GM12891 (cell line): ENCODE results near the gene CSNK1G1.

Source experiments
- PAX5 ChIP-seq: IDR thresholded peaks from 2 replicates; pipeline ENCODE4 v1.6.1; 2011; ENCODE audit warnings: low read length, moderate library complexity, mild to moderate bottlenecking; ENCODE audit not compliant: insufficient read depth, severe bottlenecking
- POLR2A ChIP-seq: IDR thresholded peaks from 2 replicates; pipeline ENCODE4 v1.6.1; 2011; ENCODE audit warnings: low read depth, low read length, control low read depth
- POLR2AphosphoS5 ChIP-seq: IDR thresholded peaks from 2 replicates; pipeline ENCODE4 v1.6.1; 2011; ENCODE audit warnings: low read depth, low read length, control low read depth
- POU2F2 ChIP-seq: IDR thresholded peaks from 2 replicates; pipeline ENCODE4 v1.6.1; 2011; ENCODE audit warnings: low read depth, mild to moderate bottlenecking, control low read depth, low read length, moderate library complexity
- SPI1 ChIP-seq: IDR thresholded peaks from 2 replicates; pipeline ENCODE4 v1.6.1; 2011; ENCODE audit warnings: low read depth, low read length, control low read depth
- TAF1 ChIP-seq: IDR thresholded peaks from 2 replicates; pipeline ENCODE4 v1.6.1; 2011; ENCODE audit warnings: low read depth, low read length, control low read depth

GRCh38 chr15:64146041-64146440 lies 209.9 kb downstream of the CSNK1G1 start:
- TF ChIP-seq POLR2A (no peak), TAF1 (no peak), POLR2AphosphoS5 (no peak), POU2F2 (no peak), SPI1 (no peak), PAX5 (no peak)
